Neural crest cell (in vitro differentiated cells): ENCODE measurements around the gene ADGRF1. TPM values are rescaled to one million over a fixed set of nuclear protein-coding genes. Genes with fewer than 3 reads are reported as not detected.

Experiments
- DNase-seq: peaks from one replicate; pipeline ENCODE4 v3.0.0; 2021; ENCODE audit warnings: low read depth, mixed read lengths, low spot score
- H3K27ac Mint-ChIP-seq: one replicate; pipeline ENCODE4 v1.8.0; 2021; ENCODE audit warnings: mild to moderate bottlenecking, mixed read lengths; ENCODE audit not compliant: unreplicated experiment
- H3K27me3 Mint-ChIP-seq: 2 replicates; pipeline ENCODE4 v1.8.0; 2021; ENCODE audit warnings: low read depth, mild to moderate bottlenecking, mixed read lengths
- H3K36me3 Mint-ChIP-seq: 2 replicates; pipeline ENCODE4 v1.8.0; 2021; ENCODE audit warnings: low read depth, mild to moderate bottlenecking, mixed read lengths
- H3K4me1 Mint-ChIP-seq: 2 replicates; pipeline ENCODE4 v1.8.0; 2021; ENCODE audit warnings: mixed read lengths
- H3K4me3 Mint-ChIP-seq: one replicate; pipeline ENCODE4 v1.8.0; 2021; ENCODE audit warnings: mild to moderate bottlenecking, mixed read lengths
- H3K9me3 Mint-ChIP-seq: 2 replicates; pipeline ENCODE4 v1.8.0; 2021; ENCODE audit warnings: mixed read lengths
- CTCF ChIP-seq: fragments of 200-600 bp; sonication (generic); conservative IDR thresholded peaks from 2 replicates; pipeline ENCODE4 v1.5.0; 2021; ENCODE audit warnings: antibody characterized with exemption, mild to moderate bottlenecking
- total RNA-seq: library from RNA; stranded (reverse); gene quantifications from 2 replicates; pipeline ENCODE4 v1.2.1, GENCODE V29; 2021

Gene ADGRF1
- total RNA-seq, 1 donor from 2014 or later, result 0.09 TPM

- DNase-seq, result no peak
- Mint-ChIP-seq H3K4me1 (no peaks in the 10 kb centered on the region), H3K9me3 (no peaks in the 10 kb centered on the region), H3K27ac (no peak overlapping the region), H3K36me3 (no peaks in the 10 kb centered on the region), H3K27me3 (no peaks in the 10 kb centered on the region), H3K4me3 (no peak overlapping the region)
- TF ChIP-seq CTCF, result no peak
Measured at GRCh38 chr6:47028835-47029360, 13.2 kb downstream of the ADGRF1 start.

GRCh38 chr6:47027315-47027714 lies 14.8 kb downstream of the ADGRF1 start:
- Mint-ChIP-seq H3K4me3 (no peak overlapping the region), H3K27me3 (no peaks in the 10 kb centered on the region), H3K9me3 (no peaks in the 10 kb centered on the region), H3K27ac (no peak overlapping the region), H3K4me1 (no peaks in the 10 kb centered on the region), H3K36me3 (no peaks in the 10 kb centered on the region)
- no peak for DNase-seq
- no peak for TF ChIP-seq CTCF

- TF ChIP-seq CTCF, result no peak
Measured at GRCh38 chr6:47026679-47027078, 15.5 kb downstream of the ADGRF1 start.

GRCh38 chr6:47023573-47023972 lies 18.6 kb downstream of the ADGRF1 start:
- no peak for DNase-seq
- TF ChIP-seq CTCF, result no peak
- Mint-ChIP-seq H3K9me3 (no peaks in the 10 kb centered on the region), H3K27me3 (no peaks in the 10 kb centered on the region), H3K4me1 (peaks cover 5% of the 10 kb centered on the region), H3K27ac (no peak overlapping the region), H3K36me3 (no peaks in the 10 kb centered on the region), H3K4me3 (no peak overlapping the region)

More at GRCh38 chr6:47026679-47027078, 15.5 kb downstream of the ADGRF1 start:
- Mint-ChIP-seq H3K36me3 (no peaks in the 10 kb centered on the region), H3K27me3 (no peaks in the 10 kb centered on the region), H3K4me3 (no peak overlapping the region), H3K9me3 (no peaks in the 10 kb centered on the region), H3K4me1 (no peaks in the 10 kb centered on the region), H3K27ac (no peak overlapping the region)
- no peak for DNase-seq

DNA sequence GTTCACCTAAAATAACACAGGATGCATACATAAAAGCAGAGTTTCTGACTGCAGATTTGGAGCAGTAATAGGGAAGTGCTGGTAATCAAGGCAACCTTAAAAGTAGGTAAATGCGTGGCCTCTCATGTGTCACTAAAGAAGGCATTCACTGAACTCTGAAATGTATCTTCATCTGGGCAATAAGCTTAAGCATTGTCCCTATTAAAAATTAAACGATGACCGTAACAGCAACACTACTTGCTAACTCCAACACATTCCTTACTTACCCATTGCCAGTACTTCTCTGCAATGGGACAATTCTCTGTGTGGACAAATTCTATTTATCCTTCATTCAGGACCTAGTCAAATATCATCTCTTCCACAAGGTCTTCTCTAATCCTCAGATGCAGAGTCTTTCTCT lies 19.9 kb downstream of the ADGRF1 start:
- Mint-ChIP-seq H3K4me1 (peaks cover 13% of the 10 kb centered on the region), H3K27ac (no peak overlapping the region), H3K9me3 (no peaks in the 10 kb centered on the region), H3K4me3 (no peak overlapping the region), H3K36me3 (no peaks in the 10 kb centered on the region), H3K27me3 (no peaks in the 10 kb centered on the region)
- no peak for TF ChIP-seq CTCF
- DNase-seq, result no peak
